GM23338 (cell line): Measurements from ENCODE around the gene FBXO33. TPM values are rescaled to one million over a fixed set of nuclear protein-coding genes. Genes with fewer than 3 reads are reported as not detected.

Source experiments
- ATAC-seq: fragments of 200-7000 bp; cut with Tn5 transposase; 3 replicates; pipeline ENCODE4 v1.9.1; 2020
- DNase-seq: peaks from one replicate; pipeline ENCODE4 v3.0.0-alpha.2; 2015; ENCODE audit warnings: low spot score
- H2AFZ ChIP-seq: fragments of 200-600 bp; sonication (generic); 2 replicates; pipeline ENCODE4 v1.8.0; 2016; ENCODE audit warnings: antibody characterized with exemption, mild to moderate bottlenecking, moderate library complexity
- H3F3A ChIP-seq: fragments of 200-600 bp; sonication (generic); replicated peaks from 2 replicates; pipeline ENCODE4 v1.8.0; 2017; ENCODE audit warnings: antibody characterized with exemption, mixed run types, low read depth
- H3K27ac ChIP-seq: fragments of 200-600 bp; sonication (generic); 2 replicates; pipeline ENCODE4 v1.6.1; 2016; ENCODE audit warnings: low read depth
- H3K27me3 ChIP-seq: fragments of 200-600 bp; sonication (generic); 2 replicates; pipeline ENCODE4 v1.8.0; 2016; ENCODE audit warnings: mild to moderate bottlenecking, mixed run types, moderate library complexity; ENCODE audit not compliant: insufficient read depth
- H3K36me3 ChIP-seq: fragments of 200-600 bp; sonication (generic); 2 replicates; pipeline ENCODE4 v1.8.0; 2016; ENCODE audit warnings: mild to moderate bottlenecking; ENCODE audit not compliant: insufficient read depth
- H3K4me1 ChIP-seq: fragments of 200-600 bp; sonication (generic); 2 replicates; pipeline ENCODE4 v1.8.0; 2016; ENCODE audit warnings: mild to moderate bottlenecking, moderate library complexity; ENCODE audit not compliant: insufficient read depth
- H3K4me2 ChIP-seq: fragments of 200-600 bp; sonication (generic); 2 replicates; pipeline ENCODE4 v1.7.1; 2017; ENCODE audit warnings: mixed run types
- H3K4me3 ChIP-seq: fragments of 200-600 bp; sonication (generic); 2 replicates; pipeline ENCODE4 v1.6.1; 2016; ENCODE audit warnings: mixed run types
- H3K79me2 ChIP-seq: fragments of 200-600 bp; sonication (generic); replicated peaks from 2 replicates; pipeline ENCODE4 v1.8.0; 2017; ENCODE audit warnings: mild to moderate bottlenecking; ENCODE audit not compliant: insufficient read depth
- H3K9me2 ChIP-seq: fragments of 200-600 bp; sonication (generic); 2 replicates; pipeline ENCODE4 v1.8.0; 2017; ENCODE audit not compliant: insufficient read depth
- H4K20me1 ChIP-seq: fragments of 200-600 bp; sonication (generic); replicated peaks from 2 replicates; pipeline ENCODE4 v1.8.0; 2017; ENCODE audit warnings: mild to moderate bottlenecking; ENCODE audit not compliant: insufficient read depth
- H3K27ac Mint-ChIP-seq: 2 replicates; pipeline ENCODE4 v1.8.0; 2020; ENCODE audit warnings: inconsistent platforms, mild to moderate bottlenecking, moderate library complexity, mixed read lengths
- H3K27me3 Mint-ChIP-seq: 3 replicates; pipeline ENCODE4 v1.8.0; 2022; ENCODE audit warnings: low read depth, mild to moderate bottlenecking, moderate library complexity, mixed read lengths, inconsistent platforms; ENCODE audit not compliant: insufficient read depth, poor library complexity
- H3K36me3 Mint-ChIP-seq: 3 replicates; pipeline ENCODE4 v1.8.0; 2021; ENCODE audit warnings: low read depth, mild to moderate bottlenecking, inconsistent platforms, moderate library complexity, mixed read lengths
- H3K4me1 Mint-ChIP-seq: 3 replicates; pipeline ENCODE4 v1.8.0; 2020; ENCODE audit warnings: mild to moderate bottlenecking, inconsistent platforms, mixed read lengths
- H3K4me3 Mint-ChIP-seq: 3 replicates; pipeline ENCODE4 v1.8.0; 2021; ENCODE audit warnings: moderate library complexity, mild to moderate bottlenecking, inconsistent platforms, mixed read lengths
- H3K9me3 Mint-ChIP-seq: 3 replicates; pipeline ENCODE4 v1.8.0; 2020; ENCODE audit warnings: moderate library complexity, mild to moderate bottlenecking, inconsistent platforms, mixed read lengths
- CREB1 ChIP-seq: fragments of 250-450 bp; sonication (Bioruptor Pico); IDR thresholded peaks from 2 replicates; pipeline ENCODE4 v1.5.0; 2020; ENCODE audit warnings: low read depth, mild to moderate bottlenecking, moderate library complexity
- EZH2 ChIP-seq: fragments of 200-600 bp; sonication (generic); IDR thresholded peaks from one replicate; pipeline ENCODE4 v1.8.0; 2017; ENCODE audit warnings: antibody characterized with exemption, mild to moderate bottlenecking, low read depth; ENCODE audit not compliant: unreplicated experiment
- JUNB ChIP-seq: IDR thresholded peaks from one replicate; pipeline ENCODE4 v1.6.1; 2016; ENCODE audit warnings: antibody characterized with exemption; ENCODE audit not compliant: unreplicated experiment
- POLR2AphosphoS5 ChIP-seq: IDR thresholded peaks from 2 replicates; pipeline ENCODE4 v1.6.1; 2016; ENCODE audit warnings: antibody characterized with exemption, low read depth
- REST ChIP-seq: IDR thresholded peaks from one replicate; pipeline ENCODE4 v1.6.1; 2018; ENCODE audit warnings: antibody characterized with exemption; ENCODE audit not compliant: unreplicated experiment
- STAT1 ChIP-seq: IDR thresholded peaks from one replicate; pipeline ENCODE4 v1.6.1; 2016; ENCODE audit warnings: antibody characterized with exemption; ENCODE audit not compliant: unreplicated experiment
- ZNF114 ChIP-seq: fragments of 250-450 bp; sonication (Bioruptor Pico); IDR thresholded peaks from 2 replicates; pipeline ENCODE4 v1.5.0; 2020; ENCODE audit warnings: mild to moderate bottlenecking, moderate library complexity
- ZNF331 ChIP-seq: fragments of 250-450 bp; sonication (Bioruptor Pico); IDR thresholded peaks from 2 replicates; pipeline ENCODE4 v1.5.0; 2020; ENCODE audit warnings: low read depth, mild to moderate bottlenecking, moderate library complexity
- ZNF462 ChIP-seq: fragments of 250-450 bp; sonication (Bioruptor Pico); IDR thresholded peaks from 2 replicates; pipeline ENCODE4 v1.5.0; 2020; ENCODE audit warnings: mild to moderate bottlenecking, moderate library complexity
- polyA plus RNA-seq: library from polyadenylated mRNA; unstranded; fragments of >200 nt; fragmentation: Nextera tagmentation; extraction: Ambion mirVana; gene quantifications from 2 replicates; pipeline ENCODE4 v1.2.1, GENCODE V29; 2016
- total RNA-seq: library from RNA; depleted of rRNA; stranded (reverse); fragments of >200 nt; shearing (Covaris generic); gene quantifications from 2 replicates; pipeline ENCODE4 v1.2.3, GENCODE V29; 2014
- TF ChIP-seq, protein P1 (sequence below): IDR thresholded peaks from 2 replicates; pipeline ENCODE4 v1.6.1; 2016; ENCODE audit warnings: antibody characterized with exemption
- TF ChIP-seq, protein P2 (sequence below), 2 experiments: fragments of 200-600 bp in 1 of 2; sonication (generic) in 1 of 2; conservative IDR thresholded peaks; 2 replicates each; pipeline versions ENCODE4 v1.5.1 to v1.6.1; 2016 to 2017; ENCODE audit warnings: antibody characterized with exemption in 2 of 2, low read depth in 2 of 2, mild to moderate bottlenecking in 2 of 2, moderate library complexity in 1 of 2

The FBXO33 gene
- total and polyA plus RNA-seq, 2 experiments from 2014 or later, result 6.7 to 13.1 TPM

DNA sequence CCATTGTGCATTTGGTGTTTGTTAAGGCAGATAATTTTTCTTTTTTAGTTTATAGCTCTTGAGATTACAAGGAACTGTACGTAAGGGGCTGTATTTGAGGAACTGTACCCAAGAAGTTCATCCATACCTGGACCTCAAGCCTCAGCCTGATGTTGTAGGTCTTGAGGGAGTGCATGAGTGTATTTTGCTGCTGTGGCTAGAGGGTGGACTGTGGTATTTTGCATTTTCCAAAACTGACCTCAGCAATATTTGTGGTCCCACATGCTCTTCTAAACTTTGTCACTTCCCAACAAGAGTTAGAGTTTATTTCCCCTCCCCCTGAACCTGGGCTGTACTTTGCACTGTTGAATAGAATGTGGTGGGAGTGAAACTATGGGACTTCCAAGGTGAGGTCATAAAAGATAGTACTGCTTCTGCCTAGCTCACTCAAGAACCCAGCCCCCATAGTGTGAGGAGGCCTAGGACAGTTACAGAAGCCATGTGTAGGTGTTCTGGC, 42.2 kb upstream of the FBXO33 start (continued):
- TF ChIP-seq, protein P1, sequence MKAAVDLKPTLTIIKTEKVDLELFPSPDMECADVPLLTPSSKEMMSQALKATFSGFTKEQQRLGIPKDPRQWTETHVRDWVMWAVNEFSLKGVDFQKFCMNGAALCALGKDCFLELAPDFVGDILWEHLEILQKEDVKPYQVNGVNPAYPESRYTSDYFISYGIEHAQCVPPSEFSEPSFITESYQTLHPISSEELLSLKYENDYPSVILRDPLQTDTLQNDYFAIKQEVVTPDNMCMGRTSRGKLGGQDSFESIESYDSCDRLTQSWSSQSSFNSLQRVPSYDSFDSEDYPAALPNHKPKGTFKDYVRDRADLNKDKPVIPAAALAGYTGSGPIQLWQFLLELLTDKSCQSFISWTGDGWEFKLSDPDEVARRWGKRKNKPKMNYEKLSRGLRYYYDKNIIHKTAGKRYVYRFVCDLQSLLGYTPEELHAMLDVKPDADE, result no peak
- TF ChIP-seq, protein P2, sequence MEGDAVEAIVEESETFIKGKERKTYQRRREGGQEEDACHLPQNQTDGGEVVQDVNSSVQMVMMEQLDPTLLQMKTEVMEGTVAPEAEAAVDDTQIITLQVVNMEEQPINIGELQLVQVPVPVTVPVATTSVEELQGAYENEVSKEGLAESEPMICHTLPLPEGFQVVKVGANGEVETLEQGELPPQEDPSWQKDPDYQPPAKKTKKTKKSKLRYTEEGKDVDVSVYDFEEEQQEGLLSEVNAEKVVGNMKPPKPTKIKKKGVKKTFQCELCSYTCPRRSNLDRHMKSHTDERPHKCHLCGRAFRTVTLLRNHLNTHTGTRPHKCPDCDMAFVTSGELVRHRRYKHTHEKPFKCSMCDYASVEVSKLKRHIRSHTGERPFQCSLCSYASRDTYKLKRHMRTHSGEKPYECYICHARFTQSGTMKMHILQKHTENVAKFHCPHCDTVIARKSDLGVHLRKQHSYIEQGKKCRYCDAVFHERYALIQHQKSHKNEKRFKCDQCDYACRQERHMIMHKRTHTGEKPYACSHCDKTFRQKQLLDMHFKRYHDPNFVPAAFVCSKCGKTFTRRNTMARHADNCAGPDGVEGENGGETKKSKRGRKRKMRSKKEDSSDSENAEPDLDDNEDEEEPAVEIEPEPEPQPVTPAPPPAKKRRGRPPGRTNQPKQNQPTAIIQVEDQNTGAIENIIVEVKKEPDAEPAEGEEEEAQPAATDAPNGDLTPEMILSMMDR (conservative IDR thresholded peaks at IDR 0.05; ENCODE audit: low read depth in 2 of 2), result no peak

DNA sequence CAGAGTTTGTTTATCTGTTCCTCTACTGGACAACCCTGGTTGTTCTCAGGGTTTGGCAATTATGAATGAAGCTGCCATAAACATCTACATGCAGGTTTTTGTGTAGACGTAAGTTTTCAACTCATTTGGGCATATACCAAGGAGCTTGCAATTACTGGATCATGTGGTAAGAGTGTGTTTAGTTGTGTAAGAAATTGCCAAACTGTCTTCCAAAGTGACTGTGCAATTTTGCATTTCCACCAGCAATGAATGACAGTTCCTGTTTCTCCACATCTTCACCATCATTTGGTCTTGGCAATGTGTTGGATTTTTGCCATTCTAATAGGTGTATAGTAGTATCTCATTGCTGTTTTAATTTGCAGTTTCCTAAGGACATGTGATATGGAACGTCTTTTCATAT, 39.8 kb upstream of the FBXO33 start:
- Histone ChIP-seq H3K27me3 (no peaks in the 10 kb centered on the region), H3K36me3 (no peaks in the 10 kb centered on the region), H3K4me1 (no peaks in the 10 kb centered on the region), H3K4me3 (no peak overlapping the region), H3K4me2 (no peak overlapping the region), H3K27ac (no peak overlapping the region), H3F3A (no peaks in the 10 kb centered on the region), H4K20me1 (no peaks in the 10 kb centered on the region), H2AFZ (no peak overlapping the region), H3K9me2 (no peaks in the 10 kb centered on the region), H3K79me2 (no peaks in the 10 kb centered on the region)
- Mint-ChIP-seq H3K27me3 (no peaks in the 10 kb centered on the region), H3K36me3 (peaks cover 5% of the 10 kb centered on the region; the same call in 1 of the 3 replicates), H3K27ac (no peak overlapping the region), H3K4me3 (no peak overlapping the region), H3K9me3 (peaks cover 5% of the 10 kb centered on the region; the same call in 1 of the 3 replicates), H3K4me1 (peaks cover 11% of the 10 kb centered on the region)
- ATAC-seq (no peak), DNase-seq (no peak)
- no peak for TF ChIP-seq EZH2
- TF ChIP-seq STAT1, result no peak
- TF ChIP-seq, protein P1, result no peak
- TF ChIP-seq ZNF114 (CRISPR knock-in tag), result no peak
- no peak for TF ChIP-seq JUNB
- TF ChIP-seq REST, result no peak
- no peak for TF ChIP-seq POLR2AphosphoS5
- TF ChIP-seq ZNF331 (CRISPR knock-in tag), result no peak
- no peak for TF ChIP-seq ZNF462 (CRISPR knock-in tag)
- no peak for TF ChIP-seq CREB1 (CRISPR knock-in tag)
